Upper lobe of left lung (tissue), 6 donors: ENCODE data around the gene CUL2. TPM values are rescaled to one million over a fixed set of nuclear protein-coding genes. Genes with fewer than 3 reads are reported as not detected.

Source experiments
- ATAC-seq, 2 donors: fragments of 200-7000 bp; cut with Tn5 transposase; one replicate each; pipeline ENCODE4 v1.9.1; 2022; ENCODE audit warnings: mild to moderate bottlenecking in 2 of 2, moderate library complexity in 2 of 2; ENCODE audit not compliant: low FRiP score in 2 of 2
- DNase-seq, 2 donors: peaks; one replicate each; pipeline ENCODE4 v3.0.0-alpha.2; 2019 to 2020
- H3K27ac ChIP-seq, 4 donors: fragments of 200-600 bp; sonication (generic); one replicate each; pipeline ENCODE4 v1.5.1; 2016 to 2019
- H3K27me3 ChIP-seq, 4 donors: fragments of 200-600 bp; sonication (generic); one replicate each; pipeline ENCODE4 v1.5.1; 2017 to 2019
- H3K36me3 ChIP-seq, 4 donors: fragments of 200-600 bp; sonication (generic); one replicate each; pipeline ENCODE4 v1.5.1; 2016 to 2019
- H3K4me1 ChIP-seq, 4 donors: fragments of 200-600 bp; sonication (generic); one replicate each; pipeline ENCODE4 v1.5.1; 2018 to 2019
- H3K4me3 ChIP-seq, 4 donors: fragments of 200-600 bp; sonication (generic); one replicate each; pipeline ENCODE4 v1.5.1; 2017 to 2019; ENCODE audit warnings: mild to moderate bottlenecking in 2 of 4, moderate library complexity in 1 of 4
- H3K9me3 ChIP-seq, 4 donors: fragments of 200-600 bp; sonication (generic); one replicate each; pipeline ENCODE4 v1.5.1; 2018 to 2019
- CTCF ChIP-seq, 6 experiments: fragments of 450-650 bp in 4 of 6; fragments of 200-600 bp in 2 of 6; sonication (generic) in 2 of 6; IDR thresholded peaks; one replicate each; pipeline ENCODE4 v1.5.1; 2016 to 2019; ENCODE audit warnings: antibody characterized with exemption in 6 of 6
- EP300 ChIP-seq, 4 donors: sonication (generic); formaldehyde crosslinking; IDR thresholded peaks; one replicate each; pipeline ENCODE4 v1.5.1; 2017; ENCODE audit warnings: antibody characterized with exemption in 4 of 4, control low read depth in 2 of 4
- POLR2A ChIP-seq, 4 donors: fragments of 450-650 bp; IDR thresholded peaks; one replicate each; pipeline ENCODE4 v1.5.1; 2016 to 2017; ENCODE audit warnings: antibody characterized with exemption in 4 of 4, mild to moderate bottlenecking in 2 of 4
- POLR2AphosphoS5 ChIP-seq, 2 donors: sonication (generic); formaldehyde crosslinking; IDR thresholded peaks; one replicate each; pipeline ENCODE4 v1.5.1; 2017; ENCODE audit warnings: antibody characterized with exemption in 2 of 2
- WGBS, 2 donors: methylation state at CpG; one replicate each; pipeline ENCODE4 v1.1.5; 2017 to 2018; 5-methylcytosine and 5-hydroxymethylcytosine counted together
- total RNA-seq, 6 donors: library from RNA; depleted of rRNA in 4 of 6; stranded (reverse); fragments of >200 nt in 4 of 6; gene quantifications; one replicate each; pipeline versions ENCODE4 v1.1.0 to v1.2.1, GENCODE V29; 2016 to 2021
- donor health status: DM: no; HTN: no; CAD: no; lungs with moderate emphysema.
- donor health status: DM: no; HTN: yes; CAD: no; lungs with severe emphysema.

CUL2 gene
- total RNA-seq, 6 donors from 2014 or later: 11.8 to 30.7 (median 19.7) TPM

- 64 to 74% methylated on average over 2 of the region's 2 CpGs for WGBS, 2 donors
- H3K36me3 ChIP-seq: peaks cover 2 to 58% (median 11%) of the 10 kb centered on the region in 4 donors
- no peak overlapping the region for H3K27ac ChIP-seq
- H3K4me3 ChIP-seq: no peak overlapping the region
- no peaks in the 10 kb centered on the region for H3K27me3 ChIP-seq
- no peaks in the 10 kb centered on the region for H3K4me1 ChIP-seq
- no peak for ATAC-seq
- TF ChIP-seq POLR2AphosphoS5 (IDR thresholded peaks at IDR 0.05) (no peak), EP300 (IDR thresholded peaks at IDR 0.05) (no peak), CTCF (IDR thresholded peaks at IDR 0.05) (no peak), POLR2A (IDR thresholded peaks at IDR 0.05) (no peak)
- H3K9me3 ChIP-seq: no peaks in the 10 kb centered on the region
- no peak for DNase-seq
These were observed 69.7 kb downstream of the CUL2 start for GRCh38 chr10:35020481-35020880.

- TF ChIP-seq CTCF (IDR thresholded peaks at IDR 0.05): no peak
- no peak for TF ChIP-seq POLR2AphosphoS5 (IDR thresholded peaks at IDR 0.05)
- TF ChIP-seq EP300 (IDR thresholded peaks at IDR 0.05): no peak
- TF ChIP-seq POLR2A (IDR thresholded peaks at IDR 0.05): no peak
- ATAC-seq: no peak
- Histone ChIP-seq H3K27ac (no peak overlapping the region), H3K4me1 (no peaks in the 10 kb centered on the region), H3K27me3 (no peaks in the 10 kb centered on the region), H3K9me3 (no peaks in the 10 kb centered on the region), H3K4me3 (no peak overlapping the region), H3K36me3 (peaks cover 2 to 62% (median 11%) of the 10 kb centered on the region in 4 donors)
- whole genome bisulfite sequencing, 2 donors: 79 to 86% methylated on average over 8 of the region's 8 CpGs
- no peak for DNase-seq
These were observed 70.8 kb downstream of the CUL2 start for GRCh38 chr10:35019041-35020024.

- H3K9me3 ChIP-seq: no peaks in the 10 kb centered on the region
- TF ChIP-seq EP300 (IDR thresholded peaks at IDR 0.05): no peak
- TF ChIP-seq CTCF (IDR thresholded peaks at IDR 0.05): no peak
- no peak for TF ChIP-seq POLR2A (IDR thresholded peaks at IDR 0.05)
- no peak for TF ChIP-seq POLR2AphosphoS5 (IDR thresholded peaks at IDR 0.05)
- ATAC-seq: no peak
- H3K27me3 ChIP-seq: no peaks in the 10 kb centered on the region
- peaks cover 0 to 63% (median 9%) of the 10 kb centered on the region in 4 donors for H3K36me3 ChIP-seq
- no peak overlapping the region for H3K4me3 ChIP-seq
- H3K4me1 ChIP-seq: no peaks in the 10 kb centered on the region
- DNase-seq: no peak
- no peak overlapping the region for H3K27ac ChIP-seq
- WGBS, 2 donors: 88 to 91% methylated on average over 5 of the region's 5 CpGs
These were observed 72.5 kb downstream of the CUL2 start for GRCh38 chr10:35017608-35018007.

GRCh38 chr10:35015843-35016408, 74.2 kb downstream of the CUL2 start:
- ATAC-seq: no peak
- Histone ChIP-seq H3K4me1 (no peaks in the 10 kb centered on the region), H3K36me3 (peaks cover 4 to 68% (median 18%) of the 10 kb centered on the region in 4 donors), H3K4me3 (no peak overlapping the region), H3K27me3 (no peaks in the 10 kb centered on the region), H3K27ac (no peak overlapping the region), H3K9me3 (no peaks in the 10 kb centered on the region)
- WGBS, 2 donors: 93% methylated on average over 5 of the region's 5 CpGs
- DNase-seq: no peak
- TF ChIP-seq EP300 (IDR thresholded peaks at IDR 0.05) (no peak), POLR2A (IDR thresholded peaks at IDR 0.05) (no peak), POLR2AphosphoS5 (IDR thresholded peaks at IDR 0.05) (no peak), CTCF (IDR thresholded peaks at IDR 0.05) (no peak)
